ENCODE results near the gene AMER2.

The AMER2 gene

DNA sequence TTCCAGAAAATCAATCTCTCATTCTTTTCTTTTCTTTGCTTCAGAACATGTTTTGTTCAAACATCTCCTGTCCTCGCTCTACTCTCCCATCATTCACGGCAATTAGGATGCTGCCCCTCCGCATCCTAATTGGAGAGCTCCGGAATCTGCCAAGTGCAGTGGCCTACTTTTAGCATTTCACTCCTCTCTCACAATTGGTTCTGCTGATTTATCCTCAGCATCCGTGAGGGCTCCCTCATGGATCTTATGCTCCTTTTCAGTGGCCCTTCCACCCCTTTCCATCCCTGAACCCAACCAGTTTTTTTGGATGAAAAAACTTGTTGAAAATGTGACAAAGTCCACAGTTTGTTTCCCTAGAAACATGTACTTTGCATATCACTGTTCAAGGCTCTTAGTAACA lies 22.4 kb downstream of the AMER2 start:
- DNase-seq, result no peak

- DNase-seq, result no peak
Observed at GRCh38 chr13:25148402-25148771, 23.7 kb downstream of the AMER2 start.

DNA sequence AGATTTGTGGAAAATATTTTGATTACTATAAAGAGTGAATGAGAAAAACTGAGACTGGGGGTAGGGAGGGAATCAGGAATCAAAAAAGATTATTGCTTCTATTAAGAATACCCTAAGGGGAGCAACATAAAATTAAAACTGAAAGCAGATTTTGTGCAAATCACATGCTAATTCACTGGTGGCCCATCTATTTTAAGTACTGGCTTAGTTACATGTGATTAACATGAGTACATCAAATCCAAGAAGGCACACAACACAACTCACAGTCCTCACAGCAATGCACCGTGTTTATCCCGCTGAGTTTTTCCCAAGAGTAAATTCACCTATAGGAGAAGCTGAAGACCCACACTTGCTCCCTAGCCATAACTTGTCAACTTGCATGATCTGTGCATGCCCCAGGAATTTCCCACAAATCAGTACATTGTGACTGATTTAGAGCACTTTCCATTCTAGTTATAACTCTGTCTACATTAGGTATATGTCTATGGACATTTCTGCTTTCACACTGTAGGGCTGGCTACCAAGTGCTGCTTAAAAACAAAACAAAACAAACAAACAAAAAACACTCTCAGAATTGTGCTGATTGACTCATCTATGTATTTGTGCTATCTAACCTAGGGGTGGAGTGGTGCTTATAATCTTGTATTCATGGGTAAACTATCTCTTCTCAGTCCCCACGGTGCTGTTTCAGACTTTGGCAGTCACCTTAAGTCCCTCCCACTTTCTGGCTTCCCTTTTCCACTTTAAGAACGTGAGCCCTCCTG lies 24.3 kb downstream of the AMER2 start:
- DNase-seq, result no peak

DNA sequence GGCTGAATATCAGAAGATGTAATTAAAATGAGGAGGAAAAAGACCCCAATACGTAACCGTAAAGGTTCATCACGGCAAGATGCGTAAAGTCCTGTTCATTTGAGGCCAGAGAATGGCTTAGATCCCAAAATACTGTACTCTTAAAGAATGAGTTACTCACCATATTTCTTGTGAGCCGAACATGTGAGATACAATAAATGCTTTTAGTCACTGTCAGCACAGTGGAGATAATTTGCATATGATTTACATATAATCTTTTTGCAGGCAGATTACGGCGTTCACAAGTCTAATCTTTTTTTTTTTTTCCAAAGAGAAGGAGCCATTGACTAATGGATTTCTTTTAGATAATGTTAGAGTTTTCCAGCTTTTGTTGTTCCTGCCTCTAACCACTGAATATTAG lies 28.4 kb downstream of the AMER2 start:
- DNase-seq, result no peak

- DNase-seq, result no peak
Observed at GRCh38 chr13:25141042-25141441, 31.0 kb downstream of the AMER2 start.

GRCh38 chr13:25137788-25138115 lies 34.3 kb downstream of the AMER2 start:
- DNase-seq, result no peak

- DNase-seq, result no peak
Observed at GRCh38 chr13:25136880-25137787, 35.0 kb downstream of the AMER2 start.

DNA sequence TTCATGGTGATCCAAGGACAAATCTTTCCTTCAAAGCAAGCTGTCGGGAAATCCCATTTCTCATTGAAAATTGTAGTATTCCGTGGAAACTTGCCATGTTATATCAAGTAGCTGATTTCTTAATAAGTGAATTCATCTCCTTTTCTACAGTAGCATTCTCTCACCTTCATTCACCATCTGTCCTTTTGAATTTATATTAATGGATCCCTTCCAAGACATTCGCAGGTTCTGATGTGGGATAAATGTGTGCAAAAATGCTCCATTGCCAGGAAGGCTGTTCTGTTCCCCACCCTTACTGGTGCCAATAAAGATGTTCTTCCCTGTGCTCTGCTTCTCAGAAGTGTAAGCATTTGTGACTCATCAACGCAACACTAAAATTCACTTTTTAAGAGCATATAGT lies 36.2 kb downstream of the AMER2 start:
- no peak for DNase-seq

DNA sequence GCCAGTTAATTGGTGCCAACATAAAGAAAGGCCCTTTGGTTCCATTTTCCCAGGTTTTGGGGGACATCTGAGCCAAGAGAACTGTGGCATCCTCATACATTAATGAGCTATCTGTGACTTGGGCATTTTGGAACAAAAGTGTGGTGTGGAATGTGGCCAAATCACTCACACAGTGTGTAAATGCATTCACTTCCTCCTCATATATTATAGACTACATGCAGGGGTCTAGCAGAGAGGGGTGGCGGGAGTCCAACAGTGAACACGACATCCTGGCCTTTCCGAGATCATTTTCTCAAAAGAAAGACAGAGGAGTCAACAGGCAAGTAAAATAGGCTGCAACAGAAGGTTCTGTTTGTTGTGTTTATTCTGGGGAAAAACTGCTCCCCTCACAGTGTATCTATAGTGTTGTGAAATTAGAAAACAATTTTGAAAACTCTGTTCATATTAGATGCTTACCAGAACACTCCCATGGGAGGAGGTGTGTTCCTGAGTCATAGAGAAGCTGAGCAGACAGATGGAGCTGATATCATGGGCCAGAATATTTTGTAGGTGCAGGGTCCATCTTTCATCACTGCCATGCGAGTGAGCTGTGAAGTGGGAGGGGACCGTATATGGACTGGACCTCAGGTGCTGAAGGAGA lies 39.2 kb downstream of the AMER2 start:
- DNase-seq, result no peak

- DNase-seq, result no peak
Observed at GRCh38 chr13:25131881-25132420, 40.1 kb downstream of the AMER2 start.

- no peak for DNase-seq
Observed at GRCh38 chr13:25130944-25131343, 41.1 kb downstream of the AMER2 start.

- DNase-seq, result no peak
Observed at GRCh38 chr13:25118378-25118905, 53.6 kb downstream of the AMER2 start.

DNA sequence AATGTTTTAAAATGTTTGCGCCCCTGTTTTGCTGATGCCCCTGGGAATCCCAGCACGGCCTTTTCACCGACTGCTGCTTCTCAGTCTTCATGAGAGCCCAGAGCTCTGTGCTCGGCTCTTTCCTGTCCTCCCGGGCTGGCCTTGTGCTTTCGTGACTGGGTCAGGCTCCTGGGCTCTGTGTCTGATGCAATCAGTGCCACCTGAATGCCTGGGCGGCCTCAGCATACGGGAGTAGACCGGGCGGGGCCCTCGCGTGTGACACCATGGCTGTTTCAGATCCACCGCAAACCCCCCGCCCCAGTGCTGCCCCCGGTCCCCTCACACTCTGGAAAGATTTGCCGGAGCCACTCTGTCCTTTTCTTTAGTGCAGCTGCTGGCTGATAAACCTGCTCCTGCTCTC lies 54.8 kb downstream of the AMER2 start:
- DNase-seq, result no peak

GRCh38 chr13:25116044-25116443 lies 56.0 kb downstream of the AMER2 start:
- no peak for DNase-seq

DNA sequence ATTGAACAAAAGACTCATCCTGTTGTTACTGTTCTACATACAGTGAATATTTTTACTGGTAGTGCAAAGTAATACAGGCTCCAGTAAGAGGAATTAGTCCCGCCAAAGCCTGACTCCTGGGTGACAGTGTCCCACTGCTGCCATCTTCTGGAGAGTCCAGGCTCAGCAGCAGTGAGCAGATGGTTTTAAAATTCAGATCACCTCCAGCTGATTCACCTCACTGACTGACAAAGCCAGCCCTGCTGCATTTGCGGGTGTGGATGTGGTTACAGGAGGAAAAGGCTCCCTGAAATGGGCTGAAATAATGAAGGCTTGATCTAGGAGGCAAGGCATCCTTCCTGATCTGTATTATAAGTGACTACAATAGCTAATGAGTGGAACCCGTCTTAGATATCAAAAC lies 57.9 kb downstream of the AMER2 start:
- peak; percentile 50 for DNase-seq

GRCh38 chr13:25112695-25113255 lies 59.3 kb downstream of the AMER2 start:
- DNase-seq, result no peak
